AG04450 (cell line): ENCODE results near the gene XPA. TPM values are rescaled to one million over a fixed set of nuclear protein-coding genes. Genes with fewer than 3 reads are reported as not detected.
A peak's percentile ranks its signal among the peaks of the same experiment; 100 is the strongest.

ENCODE experiments used
- CTCF ChIA-PET: fragments of 300-600, 350-600 bp; formaldehyde crosslinking; extraction: SDS; loops from one replicate; lab custom pipeline; 2022; ENCODE audit warnings: antibody characterized with exemption, inconsistent platforms; lab: Charles Lee
- POLR2A ChIA-PET: fragments of 350-600 bp; formaldehyde crosslinking; extraction: SDS; loops from one replicate; lab custom pipeline; 2021; ENCODE audit warnings: antibody characterized with exemption, inconsistent platforms; lab: Yijun Ruan, JAX
- DNase-seq: peaks from one replicate; pipeline ENCODE4 v3.0.0-alpha.2; 2011; ENCODE audit warnings: low read depth, low spot score
- H3K27ac ChIP-seq: one replicate; pipeline ENCODE4 v1.5.1; 2012; ENCODE audit warnings: low read depth, low read length, control low read depth
- H3K27me3 ChIP-seq: one replicate; pipeline ENCODE4 v1.6.0; 2012; ENCODE audit warnings: low read length; ENCODE audit not compliant: control insufficient read depth, insufficient read depth
- H3K4me3 ChIP-seq: 2 replicates; pipeline ENCODE4 v1.5.1; 2011; ENCODE audit warnings: mild to moderate bottlenecking, low read depth, low read length, control low read depth
- H3K9me3 ChIP-seq: 2 replicates; pipeline ENCODE4 v1.5.1; 2012; ENCODE audit warnings: low read length; ENCODE audit not compliant: control insufficient read depth, insufficient read depth
- polyA plus RNA-seq: library from polyadenylated mRNA; depleted of rRNA; stranded (reverse); fragments of >200 nt; gene quantifications from 2 replicates; pipeline ENCODE4 v1.2.3, GENCODE V29; 2011
- TF ChIP-seq, protein P1 (sequence below): IDR thresholded peaks from 2 replicates; pipeline ENCODE4 v1.5.1; 2011; ENCODE audit warnings: low read depth, low read length, control low read depth, inconsistent platforms

XPA gene
- polyA plus RNA-seq, 1 experiment: 4.7 TPM

- ChIA-PET CTCF (interaction anchor here (1.3 to 7.4 kb wide), 4 partner anchors 18 to 268 kb away, joined by 4 to 61 read pairs (median 13); no protein-coding TSS in a partner anchor), POLR2A (interaction anchor here (1.0 to 1.3 kb wide), 8 partner anchors 9 to 288 kb away, joined by 3 to 8 read pairs (median 5); partner anchors contain the start of genes TRMO and XPA)
- peak overlapping the region; percentile 97 for H3K4me3 ChIP-seq
- TF ChIP-seq, protein P1, sequence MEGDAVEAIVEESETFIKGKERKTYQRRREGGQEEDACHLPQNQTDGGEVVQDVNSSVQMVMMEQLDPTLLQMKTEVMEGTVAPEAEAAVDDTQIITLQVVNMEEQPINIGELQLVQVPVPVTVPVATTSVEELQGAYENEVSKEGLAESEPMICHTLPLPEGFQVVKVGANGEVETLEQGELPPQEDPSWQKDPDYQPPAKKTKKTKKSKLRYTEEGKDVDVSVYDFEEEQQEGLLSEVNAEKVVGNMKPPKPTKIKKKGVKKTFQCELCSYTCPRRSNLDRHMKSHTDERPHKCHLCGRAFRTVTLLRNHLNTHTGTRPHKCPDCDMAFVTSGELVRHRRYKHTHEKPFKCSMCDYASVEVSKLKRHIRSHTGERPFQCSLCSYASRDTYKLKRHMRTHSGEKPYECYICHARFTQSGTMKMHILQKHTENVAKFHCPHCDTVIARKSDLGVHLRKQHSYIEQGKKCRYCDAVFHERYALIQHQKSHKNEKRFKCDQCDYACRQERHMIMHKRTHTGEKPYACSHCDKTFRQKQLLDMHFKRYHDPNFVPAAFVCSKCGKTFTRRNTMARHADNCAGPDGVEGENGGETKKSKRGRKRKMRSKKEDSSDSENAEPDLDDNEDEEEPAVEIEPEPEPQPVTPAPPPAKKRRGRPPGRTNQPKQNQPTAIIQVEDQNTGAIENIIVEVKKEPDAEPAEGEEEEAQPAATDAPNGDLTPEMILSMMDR: no peak
- peak overlapping the region; percentile 100 for H3K27ac ChIP-seq
- H3K27me3 ChIP-seq: no peaks in the 10 kb centered on the region
- no peak for DNase-seq
- no peaks in the 10 kb centered on the region; the same call in 1 of the 2 replicates for H3K9me3 ChIP-seq
These were observed 63.2 kb downstream of the XPA start for GRCh38 chr9:97633859-97634490.

DNA sequence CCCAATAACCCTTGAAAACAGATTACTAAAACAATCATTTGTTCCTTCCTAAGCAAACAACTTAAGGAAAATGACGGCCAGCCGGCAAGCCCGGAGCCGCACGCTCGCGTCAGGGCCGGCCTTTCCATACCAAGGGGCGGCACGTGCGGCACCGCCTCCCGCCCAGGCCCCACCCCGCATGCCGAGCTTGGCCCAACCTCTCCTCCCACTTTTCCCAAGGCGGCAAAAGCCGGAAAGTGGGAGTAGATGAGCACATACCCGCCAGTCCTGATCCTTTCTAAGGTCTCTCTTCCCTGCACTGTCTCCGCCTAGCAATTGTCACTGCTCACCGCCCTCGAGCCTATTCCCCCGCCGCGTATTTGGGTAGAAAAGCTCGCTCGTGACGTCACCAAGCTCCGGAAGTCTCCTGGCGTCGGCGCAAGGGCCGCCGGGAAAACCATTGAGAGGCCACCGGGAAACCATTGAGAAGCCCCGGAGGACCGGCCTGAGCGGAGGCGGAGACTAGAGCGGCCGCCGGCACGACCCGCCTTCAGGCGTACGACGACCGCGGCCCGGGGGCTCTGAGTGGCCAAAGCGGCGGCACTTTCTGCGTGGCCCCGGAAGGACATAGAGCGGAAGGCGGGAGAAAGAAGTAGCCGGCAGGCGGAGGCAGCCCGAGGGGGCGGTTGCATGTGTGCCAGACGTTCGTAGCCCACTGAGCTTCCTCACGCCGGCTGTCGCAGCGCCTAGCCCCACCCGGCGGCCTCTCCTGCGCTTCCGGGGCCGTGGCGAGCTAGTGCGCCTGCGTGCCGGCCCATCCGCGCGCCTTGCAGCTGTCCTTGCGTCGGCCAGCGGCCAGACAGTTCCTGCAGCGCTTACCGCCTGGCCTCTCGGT is 63.9 kb downstream of the XPA start, which contains the start of the genes NCBP1 and TSTD2:
Gene NCBP1, plus strand, starts transcription at position 837 of the 874 bp plus-strand sequence. CDS start 61 bp downstream, outside the sequence.
Gene TSTD2, minus strand, starts transcription at position 384 of the 874 bp plus-strand sequence. CDS start 5,806 bp downstream, outside the sequence.
- peak within 1 kb of the TSS; percentile 97 for H3K4me3 ChIP-seq
- peak within 1 kb of the TSS; percentile 100 for H3K27ac ChIP-seq
- ChIA-PET POLR2A (interaction anchor here (0.6 to 1.3 kb wide), 11 partner anchors 10 to 1506 kb away, joined by 3 to 8 read pairs (median 5); partner anchors contain the start of genes TRMO and XPA), CTCF (interaction anchor here (0.7 to 7.4 kb wide), 6 partner anchors 17 to 597 kb away, joined by 3 to 61 read pairs (median 8); no protein-coding TSS in a partner anchor)
- TF ChIP-seq, protein P1: 0 out of 2 replicates have a peak, but pooled peaks have one; percentile 2
- H3K27me3 ChIP-seq: no peaks in the 10 kb centered on the region
- H3K9me3 ChIP-seq: no peaks in the 10 kb centered on the region; the same call in 1 of the 2 replicates
- DNase-seq: peak; percentile 96

DNA sequence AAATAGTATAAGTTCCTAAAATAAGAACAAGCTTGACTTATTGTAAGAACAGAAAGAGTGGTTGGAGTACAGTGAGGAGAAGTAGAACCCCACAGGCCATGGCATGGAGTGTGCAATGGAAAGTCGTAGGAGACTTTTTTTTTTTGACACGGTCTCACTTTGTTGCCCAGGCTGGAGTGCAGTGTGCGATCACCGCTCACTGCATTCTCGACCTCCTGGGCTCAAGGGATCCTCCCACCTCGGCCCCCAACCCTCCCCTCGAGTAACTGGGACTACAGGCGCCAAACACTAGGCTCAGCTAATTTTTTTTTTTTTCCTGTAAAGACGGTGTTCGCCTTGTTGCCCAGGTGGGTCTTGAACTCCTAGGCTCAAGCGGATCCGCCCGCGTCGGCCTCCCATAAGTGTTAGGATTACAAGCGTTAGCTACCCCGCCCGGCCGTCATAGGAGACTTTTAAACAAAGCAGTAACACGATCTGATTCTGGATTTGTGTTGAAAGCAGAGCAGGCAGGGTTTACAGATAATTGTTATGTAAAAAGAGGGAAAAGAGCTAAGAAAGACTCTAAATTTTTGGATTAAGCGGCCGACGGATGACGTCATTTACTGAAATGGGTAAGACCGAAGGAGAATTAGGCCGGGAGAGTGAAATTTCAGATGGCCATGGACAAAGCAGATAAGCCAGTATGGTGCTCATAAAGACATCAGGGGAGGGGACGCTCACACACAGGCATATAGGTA is 64.7 kb downstream of the XPA start:
- DNase-seq: peak; percentile 48
- Histone ChIP-seq H3K4me3 (peak overlapping the region; percentile 97), H3K27me3 (no peaks in the 10 kb centered on the region), H3K27ac (peak overlapping the region; percentile 100), H3K9me3 (no peaks in the 10 kb centered on the region; the same call in 1 of the 2 replicates)
- POLR2A ChIA-PET: interaction anchor here (0.6 to 1.3 kb wide), 5 partner anchors 15 to 290 kb away, joined by 3 to 8 read pairs (median 4); partner anchors contain the start of genes TRMO and XPA
- TF ChIP-seq, protein P1: no peak
- CTCF ChIA-PET: interaction anchor here (0.6 to 7.4 kb wide), 6 partner anchors 17 to 598 kb away, joined by 3 to 61 read pairs (median 9); no protein-coding TSS in a partner anchor

DNA sequence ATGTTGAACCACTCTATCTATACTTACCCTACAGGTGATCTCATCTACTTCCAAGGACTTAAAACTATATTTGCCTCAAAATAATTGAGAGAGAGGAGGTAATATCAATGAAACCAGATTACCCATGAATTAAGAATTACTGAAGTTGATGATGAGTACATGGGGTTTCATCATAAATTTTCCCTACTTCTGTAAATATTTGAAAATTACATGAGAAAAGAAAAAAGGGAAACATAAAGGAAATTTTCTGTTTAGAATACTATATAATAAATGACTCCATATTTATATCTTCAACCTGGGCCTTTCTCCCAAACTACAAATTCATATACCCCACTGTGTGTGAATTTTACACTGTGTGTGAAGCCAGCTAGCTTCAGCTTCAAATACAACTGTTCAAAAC is 66.5 kb downstream of the XPA start:
- Histone ChIP-seq H3K27ac (no peak overlapping the region), H3K9me3 (no peaks in the 10 kb centered on the region; the same call in 1 of the 2 replicates), H3K4me3 (no peak overlapping the region), H3K27me3 (no peaks in the 10 kb centered on the region)
- no peak for DNase-seq
- TF ChIP-seq, protein P1: no peak
- ChIA-PET CTCF (interaction anchor here (0.7 to 7.4 kb wide), 5 partner anchors 12 to 162 kb away, joined by 3 to 61 read pairs (median 6); no protein-coding TSS in a partner anchor), POLR2A (no interaction called here)
